ENCODE results near the gene RBPMS2.

GRCh38 chr15:64775551-64776401 is at the start of gene RBPMS2:
- TF ChIP-seq CTCF (optimal IDR thresholded peaks at IDR 0.05 in 1 of 3, IDR thresholded peaks at IDR 0.05 in 1 of 3, conservative IDR thresholded peaks at IDR 0.05 in 1 of 3; ENCODE audit: extremely low read depth in 1 of 3, insufficient read depth in 2 of 3, low read length in 3 of 3) (no peak), EZH2 (IDR thresholded peaks at IDR 0.05; ENCODE audit: low read length) (no peak)

All from keratinocyte (primary cell).